ENCODE results near the gene MMD. TPM values are rescaled to one million over a fixed set of nuclear protein-coding genes. Genes with fewer than 3 reads are reported as not detected.

Gene MMD
- total RNA-seq, 4 donors from 2014 or later = 136 to 343 (median 201) TPM

DNA sequence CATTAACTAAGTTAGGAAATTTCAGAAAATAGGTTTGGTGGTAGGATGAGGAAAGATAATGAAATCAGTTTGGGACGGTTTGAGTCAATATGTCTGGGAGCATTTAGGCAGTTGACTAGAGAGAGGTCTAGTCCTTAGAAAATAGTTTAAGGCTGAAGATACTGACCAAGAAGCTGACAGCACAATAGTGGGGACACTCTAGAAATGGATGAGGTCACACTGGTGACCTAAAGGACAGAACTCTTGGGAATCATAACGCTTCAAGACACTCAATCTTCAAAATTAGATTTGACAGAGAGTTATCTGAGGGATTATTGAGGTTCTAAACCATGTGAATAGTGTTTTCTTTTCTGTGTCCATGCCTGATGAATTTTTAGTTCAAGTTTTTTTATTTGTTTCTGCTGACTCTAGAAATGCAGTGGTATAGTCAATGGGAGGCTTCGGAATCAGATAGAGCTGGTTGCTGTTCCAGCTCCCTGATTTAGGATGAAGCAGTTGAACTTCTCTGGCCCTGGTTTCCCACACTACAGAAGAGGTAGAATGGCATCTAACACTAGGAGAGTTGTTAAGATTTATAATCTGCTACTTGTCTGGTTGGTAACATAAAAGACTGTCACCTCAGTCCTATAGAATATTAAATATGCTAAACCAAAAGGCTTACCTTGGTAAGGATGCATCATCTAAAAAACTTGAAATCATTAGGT lies 29.7 kb downstream of the MMD start:
- TF ChIP-seq, protein P1, sequence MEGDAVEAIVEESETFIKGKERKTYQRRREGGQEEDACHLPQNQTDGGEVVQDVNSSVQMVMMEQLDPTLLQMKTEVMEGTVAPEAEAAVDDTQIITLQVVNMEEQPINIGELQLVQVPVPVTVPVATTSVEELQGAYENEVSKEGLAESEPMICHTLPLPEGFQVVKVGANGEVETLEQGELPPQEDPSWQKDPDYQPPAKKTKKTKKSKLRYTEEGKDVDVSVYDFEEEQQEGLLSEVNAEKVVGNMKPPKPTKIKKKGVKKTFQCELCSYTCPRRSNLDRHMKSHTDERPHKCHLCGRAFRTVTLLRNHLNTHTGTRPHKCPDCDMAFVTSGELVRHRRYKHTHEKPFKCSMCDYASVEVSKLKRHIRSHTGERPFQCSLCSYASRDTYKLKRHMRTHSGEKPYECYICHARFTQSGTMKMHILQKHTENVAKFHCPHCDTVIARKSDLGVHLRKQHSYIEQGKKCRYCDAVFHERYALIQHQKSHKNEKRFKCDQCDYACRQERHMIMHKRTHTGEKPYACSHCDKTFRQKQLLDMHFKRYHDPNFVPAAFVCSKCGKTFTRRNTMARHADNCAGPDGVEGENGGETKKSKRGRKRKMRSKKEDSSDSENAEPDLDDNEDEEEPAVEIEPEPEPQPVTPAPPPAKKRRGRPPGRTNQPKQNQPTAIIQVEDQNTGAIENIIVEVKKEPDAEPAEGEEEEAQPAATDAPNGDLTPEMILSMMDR (IDR thresholded peaks at IDR 0.05; ENCODE audit: low read depth) = no peak

DNA sequence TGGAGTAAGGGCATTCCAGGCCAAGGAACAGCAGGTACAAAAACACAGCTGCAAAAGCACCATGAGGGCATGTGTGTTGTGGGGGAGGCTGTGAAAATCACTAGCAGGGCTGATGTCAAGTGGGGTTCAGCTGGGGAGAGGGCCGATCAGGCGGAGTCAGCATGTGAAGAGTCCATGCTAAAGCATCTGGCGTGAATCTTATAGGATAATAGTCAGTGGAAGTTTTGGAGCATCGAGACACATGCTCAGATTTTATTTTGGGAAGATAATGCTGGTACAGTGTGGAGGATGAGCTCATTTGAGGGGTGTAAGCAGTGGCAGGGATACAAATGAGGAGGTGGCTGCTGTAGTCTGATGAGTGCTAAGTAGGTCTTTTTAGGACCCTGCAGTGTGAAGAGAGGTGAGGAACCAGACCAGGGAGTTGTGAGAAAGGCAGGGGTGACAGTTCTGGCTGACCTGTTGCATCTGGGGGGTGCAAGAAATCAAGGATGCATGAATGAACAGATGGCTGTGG lies 30.3 kb downstream of the MMD start:
- TF ChIP-seq, protein P1 (IDR thresholded peaks at IDR 0.05; ENCODE audit: low read depth) = no peak

DNA sequence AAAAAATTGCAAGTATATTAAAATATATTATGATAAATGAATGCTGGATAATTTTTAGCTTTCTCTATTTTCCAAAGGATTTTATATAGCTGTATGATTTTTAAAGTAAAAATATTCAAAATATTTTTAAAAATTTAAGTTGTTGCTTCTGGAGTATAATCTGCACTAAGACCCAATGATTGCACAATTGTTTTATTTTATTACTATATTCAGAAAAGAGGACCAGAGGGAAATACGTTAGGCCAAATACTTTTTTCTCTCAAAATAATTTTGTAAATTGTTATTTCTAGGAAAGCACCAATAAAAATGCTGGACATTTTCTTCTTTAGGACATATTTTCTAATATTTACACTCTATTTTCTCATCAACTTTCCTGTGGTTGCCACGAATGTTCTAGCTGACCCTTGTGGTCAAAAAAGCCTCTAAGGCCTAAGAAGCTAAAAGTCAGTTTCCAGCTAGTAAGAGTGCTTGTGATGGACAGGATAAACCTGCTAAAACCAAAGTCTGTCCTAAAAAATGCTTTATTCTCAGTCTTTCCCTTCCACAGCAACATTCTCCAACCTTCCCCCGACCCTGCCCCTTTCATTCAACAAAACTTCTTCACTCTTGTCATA lies 31.2 kb downstream of the MMD start:
- TF ChIP-seq, protein P1 (IDR thresholded peaks at IDR 0.05; ENCODE audit: low read depth) = no peak

DNA sequence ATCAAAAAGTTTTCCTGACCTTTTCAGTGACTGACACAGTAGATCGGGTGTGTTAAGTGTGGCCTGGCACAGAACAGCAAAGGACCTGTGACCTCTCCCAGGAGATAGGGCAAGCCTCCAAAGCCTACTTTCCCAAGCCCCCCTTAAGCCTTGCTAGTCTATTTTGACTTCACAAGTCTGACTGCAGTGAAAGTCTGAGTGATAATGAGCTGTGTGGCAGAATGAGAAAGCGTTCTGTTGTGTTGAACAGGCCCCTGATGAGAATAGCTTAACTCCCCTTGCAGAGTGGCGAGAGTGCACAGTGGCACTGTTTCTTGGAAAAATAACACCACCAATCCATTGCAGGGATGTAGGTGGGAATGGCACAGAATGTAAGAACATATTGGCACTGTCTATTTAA lies 32.8 kb downstream of the MMD start:
- TF ChIP-seq, protein P1 (IDR thresholded peaks at IDR 0.05; ENCODE audit: low read depth) = no peak

DNA sequence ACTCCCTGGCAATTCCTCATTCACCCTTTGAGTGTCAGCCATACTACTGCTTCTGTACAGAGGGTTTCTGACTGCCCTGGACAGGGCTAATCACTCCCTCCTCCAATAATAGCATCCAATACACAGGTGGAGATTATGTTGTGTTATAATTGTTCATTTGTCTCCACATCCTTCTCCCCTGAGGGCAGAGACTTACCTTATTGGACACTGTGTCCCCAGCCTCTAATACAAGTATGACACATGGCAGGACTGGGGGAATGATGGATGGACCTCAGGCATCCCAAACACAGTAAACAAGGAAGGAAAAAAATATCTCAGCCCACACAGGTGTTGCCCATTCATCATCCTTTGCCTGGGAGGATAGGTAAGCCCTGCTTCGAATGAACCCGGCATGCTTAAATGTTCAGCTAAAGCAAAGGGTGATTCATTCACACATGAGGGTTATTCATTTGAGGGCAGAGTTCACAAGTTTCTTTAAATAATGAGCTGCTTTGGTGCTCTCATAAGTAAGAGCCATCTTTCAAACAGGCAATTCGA lies 34.8 kb downstream of the MMD start:
- TF ChIP-seq, protein P1 (IDR thresholded peaks at IDR 0.05; ENCODE audit: low read depth) = no peak

DNA sequence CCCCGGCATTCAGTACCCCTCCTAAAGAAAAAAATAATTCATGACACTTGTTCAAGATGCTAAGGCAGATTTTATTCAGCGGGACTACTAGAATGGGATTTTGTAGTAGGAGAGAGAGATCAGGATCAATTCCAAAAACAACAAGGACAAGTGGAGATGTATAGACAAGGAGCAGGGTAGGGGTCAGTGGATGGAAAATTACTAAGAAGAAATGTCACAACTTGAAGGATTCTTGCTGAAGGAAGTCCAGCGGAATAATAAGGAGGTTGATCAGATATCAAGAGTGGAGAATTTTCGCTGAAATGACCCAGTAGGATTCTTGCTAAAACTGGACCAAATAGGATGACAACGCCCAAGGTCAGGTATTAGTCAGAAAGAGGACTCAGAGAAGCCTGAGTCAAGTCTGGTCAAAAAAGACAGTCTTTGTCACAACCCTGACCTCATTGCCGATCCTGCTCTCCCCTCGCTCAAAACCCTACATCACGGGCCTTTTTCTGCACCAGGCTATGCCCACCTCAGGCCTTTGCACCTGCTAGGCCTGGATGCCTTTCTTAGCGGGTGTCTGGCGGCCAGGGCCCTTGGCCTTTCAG lies 36.9 kb downstream of the MMD start:
- TF ChIP-seq, protein P1 (IDR thresholded peaks at IDR 0.05; ENCODE audit: low read depth) = no peak

Data from subcutaneous adipose tissue (tissue), 4 donors.